ENCODE results near the gene TMEM141.

DNA sequence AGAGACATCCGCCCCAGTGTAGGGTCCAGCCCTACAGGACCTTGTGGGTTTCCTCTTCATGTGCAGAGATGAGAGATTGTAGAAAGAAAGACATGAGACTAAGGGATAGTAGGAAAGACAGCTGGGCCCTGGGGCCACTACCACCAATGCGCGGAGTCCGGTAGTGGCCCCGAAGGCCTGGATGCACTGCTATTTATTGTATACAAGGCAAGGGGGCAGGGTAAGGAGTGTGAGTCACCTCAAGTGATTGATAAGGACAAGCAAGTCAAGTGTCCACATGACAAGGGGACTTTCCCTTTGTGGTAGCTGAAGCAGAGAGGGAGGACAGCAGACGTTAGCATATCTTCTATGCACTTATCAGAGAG lies 6.2 kb upstream of the TMEM141 start:
- TF ChIP-seq POLR2A (IDR thresholded peaks at IDR 0.05) = no peak
- TF ChIP-seq, protein P1, sequence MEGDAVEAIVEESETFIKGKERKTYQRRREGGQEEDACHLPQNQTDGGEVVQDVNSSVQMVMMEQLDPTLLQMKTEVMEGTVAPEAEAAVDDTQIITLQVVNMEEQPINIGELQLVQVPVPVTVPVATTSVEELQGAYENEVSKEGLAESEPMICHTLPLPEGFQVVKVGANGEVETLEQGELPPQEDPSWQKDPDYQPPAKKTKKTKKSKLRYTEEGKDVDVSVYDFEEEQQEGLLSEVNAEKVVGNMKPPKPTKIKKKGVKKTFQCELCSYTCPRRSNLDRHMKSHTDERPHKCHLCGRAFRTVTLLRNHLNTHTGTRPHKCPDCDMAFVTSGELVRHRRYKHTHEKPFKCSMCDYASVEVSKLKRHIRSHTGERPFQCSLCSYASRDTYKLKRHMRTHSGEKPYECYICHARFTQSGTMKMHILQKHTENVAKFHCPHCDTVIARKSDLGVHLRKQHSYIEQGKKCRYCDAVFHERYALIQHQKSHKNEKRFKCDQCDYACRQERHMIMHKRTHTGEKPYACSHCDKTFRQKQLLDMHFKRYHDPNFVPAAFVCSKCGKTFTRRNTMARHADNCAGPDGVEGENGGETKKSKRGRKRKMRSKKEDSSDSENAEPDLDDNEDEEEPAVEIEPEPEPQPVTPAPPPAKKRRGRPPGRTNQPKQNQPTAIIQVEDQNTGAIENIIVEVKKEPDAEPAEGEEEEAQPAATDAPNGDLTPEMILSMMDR (IDR thresholded peaks at IDR 0.05) = no peak
- TF ChIP-seq EP300 (IDR thresholded peaks at IDR 0.05; ENCODE audit: low read depth) = no peak
